CD4-positive, alpha-beta T cell treated with Interleukin-2 at 100 ng/mL for 4 hours (primary cell): ENCODE measurements around the gene TMEM11.

Source experiments
- DNase-seq: peaks from one replicate; pipeline ENCODE4 v3.0.0-alpha.2; 2020; ENCODE audit warnings: low spot score

TMEM11 gene

GRCh38 chr17:21157586-21158370, 56.2 kb downstream of the TMEM11 start:
- no peak for DNase-seq

GRCh38 chr17:21152731-21153130, 61.2 kb downstream of the TMEM11 start:
- no peak for DNase-seq

GRCh38 chr17:21149621-21150020, 64.3 kb downstream of the TMEM11 start:
- DNase-seq: no peak
